HG03025 (cell line): Measurements from ENCODE around the gene MEF2C.
"Not testable (repeated sequence)": the region's sequence is repeated elsewhere in the genome, so short reads cannot be mapped to it uniquely, and the experiment has no call there.

ENCODE experiments used
- ATAC-seq: cut with Tn5 transposase; IDR thresholded peaks from one replicate; pipeline ENCODE4 v1.9.1; 2021; ENCODE audit warnings: mild to moderate bottlenecking, moderate library complexity; ENCODE audit not compliant: unreplicated experiment, low FRiP score

Gene MEF2C

GRCh38 chr5:88883059-88883835, at the start of gene MEF2C:
MEF2C (minus strand) TSS chr5:88883184; CDS start chr5:88823788, 59,396 bp downstream.
- no peak for ATAC-seq

GRCh38 chr5:88932541-88932940, 49.6 kb upstream of the MEF2C start:
- ATAC-seq = no peak

DNA sequence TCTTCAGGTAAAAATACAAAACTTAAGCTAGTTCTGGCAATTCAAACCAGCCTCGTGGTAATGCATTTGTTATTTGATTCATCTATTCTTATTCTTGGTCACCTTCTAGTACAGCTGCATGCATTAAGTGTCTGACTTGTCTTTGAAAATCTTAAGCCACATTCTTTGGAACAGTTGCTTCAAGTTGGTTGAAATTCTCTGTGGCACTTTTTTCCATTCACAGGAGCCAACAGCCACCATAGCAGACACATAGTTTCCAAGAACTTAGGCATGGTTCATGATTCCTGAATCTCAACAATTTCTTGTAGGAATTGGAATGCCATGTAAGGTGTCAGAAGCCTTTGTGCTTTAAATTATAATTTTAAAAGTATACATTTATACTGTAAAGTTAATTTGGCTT, 47.4 kb upstream of the MEF2C start:
- ATAC-seq = no peak

- ATAC-seq = no peak
These were observed 46.4 kb upstream of the MEF2C start for GRCh38 chr5:88929385-88929784.

DNA sequence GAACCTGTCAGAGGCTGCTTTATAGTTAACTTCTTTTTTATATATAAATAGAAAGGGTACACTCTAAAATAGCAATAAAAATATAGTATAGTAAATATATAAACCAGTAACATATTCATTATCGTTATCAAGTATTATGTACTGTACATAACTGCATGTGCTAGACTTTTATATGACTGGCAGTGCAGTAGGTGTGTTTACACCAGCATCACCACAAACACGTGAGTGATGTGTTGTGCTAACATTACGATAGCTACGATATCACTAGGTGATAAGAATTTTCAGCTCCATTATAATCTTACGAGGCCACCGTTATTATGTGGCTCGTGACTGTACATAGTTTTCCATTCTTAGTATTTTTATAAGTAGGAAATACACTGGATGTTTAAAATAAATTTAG, 43.8 kb upstream of the MEF2C start:
- no peak for ATAC-seq

GRCh38 chr5:88925692-88926490, 42.9 kb upstream of the MEF2C start:
- no peak for ATAC-seq

DNA sequence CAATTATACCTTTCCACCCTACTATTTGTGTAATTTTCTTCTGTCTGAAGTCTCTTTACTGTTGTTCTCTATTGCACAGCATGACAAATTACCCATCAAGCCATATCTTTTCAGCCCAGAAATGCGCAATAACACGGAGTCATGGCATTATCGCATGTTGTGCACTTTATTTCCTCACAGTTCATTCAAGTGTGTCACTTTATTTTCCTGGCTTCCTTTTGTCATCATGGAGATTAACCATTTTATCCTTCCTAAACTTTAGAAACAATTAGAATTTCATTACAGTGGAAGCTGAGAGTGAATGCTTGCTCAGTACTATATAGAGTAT, 41.3 kb upstream of the MEF2C start:
- ATAC-seq = no peak

GRCh38 chr5:88923623-88924329, 40.8 kb upstream of the MEF2C start:
- no peak for ATAC-seq

- ATAC-seq = not testable (repeated sequence)
These were observed 29.8 kb upstream of the MEF2C start for GRCh38 chr5:88912743-88913142.

DNA sequence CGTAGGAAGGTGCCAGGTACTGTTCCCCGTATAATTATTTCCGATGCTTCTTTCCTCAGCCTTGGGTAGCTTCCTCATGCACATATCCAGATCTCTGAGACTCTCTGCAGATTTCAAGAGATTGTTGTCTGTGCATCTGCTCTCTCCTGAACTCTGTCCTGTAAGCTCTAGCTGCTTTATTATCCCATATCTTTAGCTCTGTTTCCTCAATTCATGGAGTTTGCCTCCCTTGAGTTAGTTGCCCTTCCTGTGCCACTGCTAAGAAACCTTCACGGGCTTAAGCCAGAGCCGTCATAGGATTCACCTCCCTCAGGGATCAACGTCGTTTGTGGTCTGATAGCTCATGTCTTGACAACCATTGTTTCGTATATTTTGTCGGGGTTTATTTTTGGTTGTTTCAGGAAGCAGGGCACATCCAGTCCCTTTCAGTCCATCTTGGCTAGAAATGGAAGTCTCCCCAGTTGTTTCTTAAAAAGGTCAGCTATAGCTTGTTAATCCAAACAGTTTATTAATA, 28.1 kb upstream of the MEF2C start:
- ATAC-seq = not testable (repeated sequence)

- ATAC-seq = not testable (repeated sequence)
These were observed 21.5 kb upstream of the MEF2C start for GRCh38 chr5:88904478-88904877.

DNA sequence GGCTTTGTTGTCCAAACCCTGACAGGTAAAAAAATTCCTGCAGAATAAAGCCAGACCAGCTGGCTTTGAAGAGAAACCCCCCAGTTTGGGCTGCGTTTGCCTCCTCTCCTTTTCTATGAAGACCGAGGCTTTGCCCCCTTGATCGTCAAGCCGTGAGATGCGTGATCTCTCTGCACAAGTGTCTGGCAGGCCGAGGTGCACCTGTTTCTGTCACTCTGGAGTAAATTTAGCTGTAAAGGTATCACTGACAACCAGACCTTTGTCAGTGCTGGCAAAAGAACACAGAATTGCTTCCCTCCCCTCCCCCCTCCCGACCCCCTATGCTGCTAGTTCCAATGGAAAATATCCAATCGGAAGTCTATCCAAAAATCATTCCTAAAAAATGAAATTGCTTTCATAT, 21.0 kb upstream of the MEF2C start:
- not testable (repeated sequence) for ATAC-seq

- not testable (repeated sequence) for ATAC-seq
These were observed 18.1 kb upstream of the MEF2C start for GRCh38 chr5:88901077-88901476.

DNA sequence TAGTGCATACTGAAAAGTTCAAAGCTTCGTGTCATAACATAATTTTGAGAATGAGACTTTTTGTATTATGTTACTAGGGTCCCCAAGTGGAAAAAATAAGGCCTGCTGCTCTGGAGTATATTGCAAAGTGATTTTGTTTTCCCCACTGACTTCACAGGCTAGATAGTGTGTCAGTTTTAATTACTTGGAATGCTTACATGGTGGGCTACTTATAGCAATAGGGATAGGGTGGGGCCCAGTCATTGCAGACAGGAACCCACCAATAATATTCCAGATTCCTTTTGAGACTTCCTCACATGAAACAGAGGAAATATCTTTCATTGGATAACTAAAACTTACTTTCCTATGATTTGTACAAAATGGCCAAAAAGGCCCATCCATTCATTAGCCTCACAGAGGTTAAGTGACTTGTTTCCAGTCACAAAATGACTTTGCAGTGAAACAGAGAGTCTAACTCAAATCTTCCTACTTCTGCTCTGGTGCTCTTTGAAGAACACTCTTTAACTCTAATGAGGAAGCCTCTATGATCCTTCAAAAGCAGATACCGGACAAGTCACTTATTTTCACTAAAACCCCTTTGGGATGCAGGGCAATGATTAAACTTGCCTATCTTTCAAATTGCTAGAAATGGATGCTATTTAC, 16.2 kb upstream of the MEF2C start:
- no peak for ATAC-seq

DNA sequence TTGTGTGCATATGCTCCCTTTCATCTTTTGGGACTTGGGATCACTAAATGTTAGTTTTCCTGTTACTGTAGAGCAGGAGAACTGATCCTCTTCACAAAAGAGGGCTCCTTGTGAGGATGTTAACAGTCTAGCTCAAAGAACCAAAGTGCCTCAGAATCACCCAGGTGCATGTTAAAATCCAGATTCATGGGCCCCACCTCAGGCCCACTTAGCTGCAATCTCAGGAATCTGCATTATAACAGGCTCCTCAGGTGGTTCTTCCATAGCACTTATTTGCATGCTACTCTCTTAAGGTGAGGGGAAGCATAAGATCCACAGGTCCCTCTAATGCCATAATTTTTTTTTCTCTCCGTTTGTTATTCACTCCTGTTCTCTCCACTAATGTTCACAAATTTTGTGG, 14.8 kb upstream of the MEF2C start:
- no peak for ATAC-seq

- ATAC-seq = no peak
These were observed 12.9 kb upstream of the MEF2C start for GRCh38 chr5:88895681-88896501.

DNA sequence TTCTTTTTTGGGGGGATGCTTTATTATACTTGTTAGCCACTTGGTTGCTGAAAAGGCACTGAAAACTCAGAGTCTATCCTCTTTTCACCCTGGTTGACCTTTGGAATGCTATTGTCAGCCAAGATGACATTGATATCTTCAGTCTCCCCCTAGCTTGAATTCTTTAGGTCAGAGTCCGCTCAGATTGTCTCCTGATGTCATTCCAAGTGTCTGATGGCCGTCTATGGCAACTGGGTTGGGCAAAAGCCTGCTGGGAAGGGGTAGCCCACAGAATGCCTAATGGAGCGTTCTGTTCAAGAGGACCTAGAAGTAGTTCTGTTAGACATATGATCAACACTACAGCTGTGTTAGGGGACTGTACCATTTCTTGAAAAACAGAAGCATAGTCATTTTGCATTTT, 9.7 kb upstream of the MEF2C start:
- ATAC-seq = no peak

DNA sequence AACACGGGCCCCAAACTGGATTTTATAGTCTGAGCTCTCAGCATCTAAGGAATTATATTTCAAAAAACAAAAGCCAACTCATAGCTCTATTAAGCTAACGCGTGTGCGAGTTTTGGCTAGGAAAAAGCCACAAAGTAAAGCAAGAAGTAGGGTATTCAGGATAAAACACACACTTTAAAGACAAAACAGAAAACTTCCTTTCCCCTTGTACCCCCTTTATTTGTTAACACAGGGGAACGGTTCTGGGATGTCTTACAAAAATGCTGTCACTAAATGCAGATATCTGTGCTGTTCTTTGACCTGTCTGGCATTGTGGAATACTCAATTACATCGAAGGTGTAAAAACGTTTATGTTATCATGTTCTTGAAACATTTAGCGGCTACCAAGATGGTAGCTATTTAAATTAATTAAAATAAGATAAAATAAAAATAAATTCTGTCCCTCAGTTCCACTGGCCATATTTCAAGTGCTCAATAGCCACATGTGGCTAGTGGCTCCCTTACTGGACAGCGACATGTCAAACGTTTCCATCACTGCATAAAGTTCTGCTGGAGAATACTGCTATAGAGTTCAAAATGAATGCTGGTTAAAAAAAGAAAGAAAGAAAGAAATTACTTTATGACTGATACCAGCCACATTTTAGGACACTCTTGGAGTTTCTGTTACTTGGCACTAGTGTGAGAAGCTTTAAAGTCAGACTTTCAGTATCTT, 7.2 kb upstream of the MEF2C start:
- ATAC-seq = no peak
